ENCODE data around the gene BPIFB1.

Gene BPIFB1

GRCh38 chr20:33305589-33306057 lies 22.6 kb downstream of the BPIFB1 start:
- no peak for TF ChIP-seq CTCF (IDR thresholded peaks at IDR 0.05; ENCODE audit: insufficient read depth, low read length, poor library complexity, severe bottlenecking)
- no peak for TF ChIP-seq EZH2phosphoT487 (conservative IDR thresholded peaks at IDR 0.05; ENCODE audit: low read length)
- H3F3A ChIP-seq (ENCODE audit: insufficient read depth) = no peaks in the 10 kb centered on the region
- no peak overlapping the region for H3K27ac ChIP-seq (ENCODE audit: low read depth, low read length)
- no peak overlapping the region for H3K4me2 ChIP-seq (ENCODE audit: low read depth, low read length, poor library complexity, severe bottlenecking)
- H3K27me3 ChIP-seq (ENCODE audit: low read length) = no peaks in the 10 kb centered on the region
- H3K9ac ChIP-seq (ENCODE audit: low read length) = no peak overlapping the region
- H3K79me2 ChIP-seq (ENCODE audit: insufficient read depth, low read length) = no peaks in the 10 kb centered on the region
- no peaks in the 10 kb centered on the region for H3K9me2 ChIP-seq (replicated peaks; ENCODE audit: insufficient read depth, low read length)
- H3K36me3 ChIP-seq (ENCODE audit: low read length) = no peaks in the 10 kb centered on the region
- H3K9me3 ChIP-seq (ENCODE audit: insufficient read depth, low read length) = no peaks in the 10 kb centered on the region
- H4K20me1 ChIP-seq (ENCODE audit: low read depth, low read length) = no peaks in the 10 kb centered on the region
- H2AFZ ChIP-seq (ENCODE audit: low read depth, low read length, severe bottlenecking) = no peak overlapping the region
- no peak overlapping the region for H3K4me3 ChIP-seq (ENCODE audit: insufficient read depth, low read length, poor library complexity, severe bottlenecking)

- Histone ChIP-seq H3K36me3 (ENCODE audit: low read length) (no peaks in the 10 kb centered on the region), H3K9me2 (replicated peaks; ENCODE audit: insufficient read depth, low read length) (no peaks in the 10 kb centered on the region), H3K9me3 (ENCODE audit: insufficient read depth, low read length) (no peaks in the 10 kb centered on the region), H3K4me3 (ENCODE audit: insufficient read depth, low read length, poor library complexity, severe bottlenecking) (no peak overlapping the region), H2AFZ (ENCODE audit: low read depth, low read length, severe bottlenecking) (no peak overlapping the region), H3K79me2 (ENCODE audit: insufficient read depth, low read length) (no peaks in the 10 kb centered on the region), H4K20me1 (ENCODE audit: low read depth, low read length) (no peaks in the 10 kb centered on the region), H3K9ac (ENCODE audit: low read length) (no peak overlapping the region), H3F3A (ENCODE audit: insufficient read depth) (no peaks in the 10 kb centered on the region), H3K4me2 (ENCODE audit: low read depth, low read length, poor library complexity, severe bottlenecking) (no peak overlapping the region), H3K27ac (ENCODE audit: low read depth, low read length) (no peak overlapping the region), H3K27me3 (ENCODE audit: low read length) (no peaks in the 10 kb centered on the region)
- TF ChIP-seq EZH2phosphoT487 (conservative IDR thresholded peaks at IDR 0.05; ENCODE audit: low read length) = no peak
- no peak for TF ChIP-seq CTCF (IDR thresholded peaks at IDR 0.05; ENCODE audit: insufficient read depth, low read length, poor library complexity, severe bottlenecking)
Measured at GRCh38 chr20:33306228-33306627, 23.2 kb downstream of the BPIFB1 start.

GRCh38 chr20:33306807-33307206 lies 23.8 kb downstream of the BPIFB1 start:
- H3K79me2 ChIP-seq (ENCODE audit: insufficient read depth, low read length) = no peaks in the 10 kb centered on the region
- H4K20me1 ChIP-seq (ENCODE audit: low read depth, low read length) = no peaks in the 10 kb centered on the region
- H2AFZ ChIP-seq (ENCODE audit: low read depth, low read length, severe bottlenecking) = no peak overlapping the region
- no peak overlapping the region for H3K4me2 ChIP-seq (ENCODE audit: low read depth, low read length, poor library complexity, severe bottlenecking)
- H3K4me3 ChIP-seq (ENCODE audit: insufficient read depth, low read length, poor library complexity, severe bottlenecking) = no peak overlapping the region
- no peak overlapping the region for H3K27ac ChIP-seq (ENCODE audit: low read depth, low read length)
- H3K9ac ChIP-seq (ENCODE audit: low read length) = no peak overlapping the region
- H3K27me3 ChIP-seq (ENCODE audit: low read length) = no peaks in the 10 kb centered on the region
- no peaks in the 10 kb centered on the region for H3K36me3 ChIP-seq (ENCODE audit: low read length)
- no peaks in the 10 kb centered on the region for H3F3A ChIP-seq (ENCODE audit: insufficient read depth)
- H3K9me2 ChIP-seq (replicated peaks; ENCODE audit: insufficient read depth, low read length) = no peaks in the 10 kb centered on the region
- H3K9me3 ChIP-seq (ENCODE audit: insufficient read depth, low read length) = no peaks in the 10 kb centered on the region
- no peak for TF ChIP-seq CTCF (IDR thresholded peaks at IDR 0.05; ENCODE audit: insufficient read depth, low read length, poor library complexity, severe bottlenecking)
- TF ChIP-seq EZH2phosphoT487 (conservative IDR thresholded peaks at IDR 0.05; ENCODE audit: low read length) = no peak
